ENCODE data around the gene ZBED5. TPM values are rescaled to one million over a fixed set of nuclear protein-coding genes. Genes with fewer than 3 reads are reported as not detected.
"Not testable (repeated sequence)": the region's sequence is repeated elsewhere in the genome, so short reads cannot be mapped to it uniquely, and the experiment has no call there.

Gene ZBED5
- total and polyA plus RNA-seq, 9 of the 15 experiments (the other 6 are each of a cell fraction or from before 2014, with no cell fraction given): 12.4 to 70.7 (median 26.8) TPM

DNA sequence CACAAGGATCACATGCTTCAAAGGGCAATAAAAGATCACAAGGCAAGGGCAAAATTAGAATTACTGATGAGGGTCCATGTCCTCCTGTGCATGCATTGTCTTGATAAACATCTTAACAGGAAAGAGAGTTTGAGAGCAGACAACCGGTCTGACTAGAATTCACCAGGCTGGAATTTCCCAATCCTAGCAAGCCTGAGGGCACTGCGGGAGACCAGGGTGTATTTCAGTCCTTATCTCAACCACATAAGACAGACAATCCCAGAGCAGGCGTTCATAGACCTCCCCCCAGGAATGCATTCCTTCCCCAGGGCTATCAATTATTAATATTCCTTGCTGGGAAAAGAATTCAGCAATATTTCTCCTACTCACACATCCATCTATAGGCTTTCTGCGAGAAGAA lies 26.4 kb upstream of the ZBED5 start:
- H4K20me1 ChIP-seq (replicated peaks; ENCODE audit: control insufficient read depth, insufficient read depth, low read length); H3K9me1 ChIP-seq (ENCODE audit: control insufficient read depth, insufficient read depth, low read length); ATAC-seq; H3K9ac ChIP-seq (ENCODE audit: insufficient read depth in 1 of 2, low read depth in 2 of 2, low read length in 2 of 2); CTCF ChIA-PET (ENCODE audit: low intra/inter-chr PET ratio); H3K79me2 ChIP-seq (ENCODE audit: control insufficient read depth, insufficient read depth, low read length); H3K4me1 ChIP-seq (replicated peaks in 1 of 2; ENCODE audit: control insufficient read depth in 2 of 2, insufficient read depth in 2 of 2, low read length in 2 of 2); H3K4me2 ChIP-seq (ENCODE audit: insufficient read depth, low read length); H3K9me3 ChIP-seq (replicated peaks; ENCODE audit: control insufficient read depth, insufficient read depth, low read depth, low read length); H3K36me3 ChIP-seq (ENCODE audit: control insufficient read depth, insufficient read depth, low read length); H3K4me3 ChIP-seq; intact Hi-C loops (cut with micrococcal nuclease); H3K27me3 ChIP-seq (ENCODE audit: control insufficient read depth in 2 of 2, insufficient read depth in 2 of 2, low read length in 2 of 2); in situ Hi-C loops (cut with MboI); H2AFZ ChIP-seq (ENCODE audit: low read depth, low read length); FAIRE-seq; DNase-seq (ENCODE audit: extremely low read depth in 1 of 4, low spot score in 3 of 4); H3K27ac ChIP-seq (ENCODE audit: extremely low read depth, low read depth, low read length); BruUV-seq (replicated peaks): not testable (repeated sequence)
- TF ChIP-seq TRIM28 (IDR thresholded peaks at IDR 0.05): 0 out of 2 replicates have a peak, but pooled peaks have one; percentile 38
- TF ChIP-seq, protein P1, sequence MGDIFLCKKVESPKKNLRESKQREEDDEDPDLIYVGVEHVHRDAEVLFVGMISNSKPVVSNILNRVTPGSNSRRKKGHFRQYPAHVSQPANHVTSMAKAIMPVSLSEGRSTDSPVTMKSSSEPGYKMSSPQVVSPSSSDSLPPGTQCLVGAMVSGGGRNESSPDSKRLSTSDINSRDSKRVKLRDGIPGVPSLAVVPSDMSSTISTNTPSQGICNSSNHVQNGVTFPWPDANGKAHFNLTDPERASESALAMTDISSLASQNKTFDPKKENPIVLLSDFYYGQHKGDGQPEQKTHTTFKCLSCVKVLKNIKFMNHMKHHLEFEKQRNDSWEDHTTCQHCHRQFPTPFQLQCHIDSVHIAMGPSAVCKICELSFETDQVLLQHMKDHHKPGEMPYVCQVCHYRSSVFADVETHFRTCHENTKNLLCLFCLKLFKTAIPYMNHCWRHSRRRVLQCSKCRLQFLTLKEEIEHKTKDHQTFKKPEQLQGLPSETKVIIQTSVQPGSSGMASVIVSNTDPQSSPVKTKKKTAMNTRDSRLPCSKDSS (IDR thresholded peaks at IDR 0.05; ENCODE audit: low read depth, partially characterized antibody): peak; percentile 50
- 62% methylated on average over 4 of the region's 4 CpGs for WGBS (ENCODE audit: insufficient coverage, low coverage, missing lambda C conversion rate)
- POLR2A ChIA-PET: interaction anchor here (1.2 kb wide), 1 partner anchor 14 kb away, joined by 6 read pairs; no protein-coding TSS in a partner anchor

DNA sequence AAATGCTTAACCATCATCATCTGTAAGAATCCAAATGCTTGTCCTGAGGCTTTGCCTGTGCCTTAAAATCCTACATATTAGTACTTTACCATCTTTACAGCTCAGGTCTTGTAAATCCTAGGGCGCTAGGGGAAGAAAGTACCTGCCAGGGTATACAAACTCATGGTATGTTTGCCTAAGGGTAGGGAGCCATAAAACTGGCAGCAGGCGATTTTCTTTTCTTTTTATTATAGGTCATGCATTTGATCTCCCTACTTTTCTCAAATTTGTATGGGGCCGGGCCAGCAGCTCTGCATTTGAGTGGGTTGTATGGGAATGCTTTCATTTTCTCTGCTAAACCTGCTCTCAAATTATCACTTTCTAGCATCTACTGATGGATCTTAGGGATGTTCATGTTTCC lies 24.0 kb upstream of the ZBED5 start:
- POLR2A ChIA-PET: interaction anchor here (1.3 kb wide), 1 partner anchor 18 kb away, joined by 4 read pairs; no protein-coding TSS in a partner anchor
- BruUV-seq (replicated peaks): no TSS peak
- no peak for ATAC-seq
- TF ChIP-seq, protein P2, sequence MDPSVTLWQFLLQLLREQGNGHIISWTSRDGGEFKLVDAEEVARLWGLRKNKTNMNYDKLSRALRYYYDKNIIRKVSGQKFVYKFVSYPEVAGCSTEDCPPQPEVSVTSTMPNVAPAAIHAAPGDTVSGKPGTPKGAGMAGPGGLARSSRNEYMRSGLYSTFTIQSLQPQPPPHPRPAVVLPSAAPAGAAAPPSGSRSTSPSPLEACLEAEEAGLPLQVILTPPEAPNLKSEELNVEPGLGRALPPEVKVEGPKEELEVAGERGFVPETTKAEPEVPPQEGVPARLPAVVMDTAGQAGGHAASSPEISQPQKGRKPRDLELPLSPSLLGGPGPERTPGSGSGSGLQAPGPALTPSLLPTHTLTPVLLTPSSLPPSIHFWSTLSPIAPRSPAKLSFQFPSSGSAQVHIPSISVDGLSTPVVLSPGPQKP (CRISPR knock-in tag; IDR thresholded peaks at IDR 0.05): no peak
- TF ChIP-seq E2F3 (CRISPR knock-in tag; IDR thresholded peaks at IDR 0.05) (no peak), ZNF644 (tag; IDR thresholded peaks at IDR 0.05; ENCODE audit: low read depth) (no peak), NFRKB (IDR thresholded peaks at IDR 0.05; ENCODE audit: low read depth) (no peak), SMARCB1 (IDR thresholded peaks at IDR 0.05; ENCODE audit: insufficient read length, low read depth) (no peak), ETV1 (tag; conservative IDR thresholded peaks at IDR 0.05; ENCODE audit: low read depth) (no peak), ZNF696 (CRISPR knock-in tag; conservative IDR thresholded peaks at IDR 0.05) (no peak), MBD2 (IDR thresholded peaks at IDR 0.05; ENCODE audit: borderline replicate concordance, low read depth) (no peak), TBP (optimal IDR thresholded peaks at IDR 0.05; ENCODE audit: low read depth, low read length) (no peak), HDAC8 (tag; IDR thresholded peaks at IDR 0.05) (no peak), HDAC2 (IDR thresholded peaks at IDR 0.05) (no peak)
- TF ChIP-seq, protein P3, sequence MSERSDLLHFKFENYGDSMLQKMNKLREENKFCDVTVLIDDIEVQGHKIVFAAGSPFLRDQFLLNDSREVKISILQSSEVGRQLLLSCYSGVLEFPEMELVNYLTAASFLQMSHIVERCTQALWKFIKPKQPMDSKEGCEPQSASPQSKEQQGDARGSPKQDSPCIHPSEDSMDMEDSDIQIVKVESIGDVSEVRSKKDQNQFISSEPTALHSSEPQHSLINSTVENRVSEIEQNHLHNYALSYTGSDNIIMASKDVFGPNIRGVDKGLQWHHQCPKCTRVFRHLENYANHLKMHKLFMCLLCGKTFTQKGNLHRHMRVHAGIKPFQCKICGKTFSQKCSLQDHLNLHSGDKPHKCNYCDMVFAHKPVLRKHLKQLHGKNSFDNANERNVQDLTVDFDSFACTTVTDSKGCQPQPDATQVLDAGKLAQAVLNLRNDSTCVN (CRISPR knock-in tag; IDR thresholded peaks at IDR 0.05): no peak

More for the DNA sequence above, 24.0 kb upstream of the ZBED5 start:
- no peak for DNase-seq (ENCODE audit: extremely low read depth in 1 of 4, low spot score in 3 of 4)
- intact Hi-C loops (cut with micrococcal nuclease): no loop called here
- CTCF ChIA-PET (ENCODE audit: low intra/inter-chr PET ratio): no interaction called here
- 63% methylated on average over 3 of the region's 3 CpGs for WGBS (ENCODE audit: insufficient coverage, low coverage, missing lambda C conversion rate)
- peaks cover 0 to 3% of the 10 kb centered on the region in 2 experiments; a peak in 1 of 5 replicates for H3K4me1 ChIP-seq (replicated peaks in 1 of 2; ENCODE audit: control insufficient read depth in 2 of 2, insufficient read depth in 2 of 2, low read length in 2 of 2)
- H3K79me2 ChIP-seq (ENCODE audit: control insufficient read depth, insufficient read depth, low read length): no peaks in the 10 kb centered on the region
- no peaks in the 10 kb centered on the region for H3K36me3 ChIP-seq (ENCODE audit: control insufficient read depth, insufficient read depth, low read length)
- H4K20me1 ChIP-seq (replicated peaks; ENCODE audit: control insufficient read depth, insufficient read depth, low read length): no peaks in the 10 kb centered on the region
- H3K4me3 ChIP-seq: no peak overlapping the region
- FAIRE-seq: no peak
- no peaks in the 10 kb centered on the region for H3K9me3 ChIP-seq (replicated peaks; ENCODE audit: control insufficient read depth, insufficient read depth, low read depth, low read length)
- H3K27ac ChIP-seq (ENCODE audit: extremely low read depth, low read depth, low read length): no peak overlapping the region
- no peaks in the 10 kb centered on the region for H3K27me3 ChIP-seq (ENCODE audit: control insufficient read depth in 2 of 2, insufficient read depth in 2 of 2, low read length in 2 of 2)
- in situ Hi-C loops (cut with MboI): no loop called here
- no peaks in the 10 kb centered on the region for H3K9me1 ChIP-seq (ENCODE audit: control insufficient read depth, insufficient read depth, low read length)
- H2AFZ ChIP-seq (ENCODE audit: low read depth, low read length): no peak overlapping the region
- H3K4me2 ChIP-seq (ENCODE audit: insufficient read depth, low read length): no peak overlapping the region
- H3K9ac ChIP-seq (ENCODE audit: insufficient read depth in 1 of 2, low read depth in 2 of 2, low read length in 2 of 2): no peak overlapping the region
